Jurkat, Clone E6-1 (cell line): ENCODE data around the gene SPDYE4. TPM values are rescaled to one million over a fixed set of nuclear protein-coding genes. Genes with fewer than 3 reads are reported as not detected.
"Not testable (repeated sequence)": the region's sequence is repeated elsewhere in the genome, so short reads cannot be mapped to it uniquely, and the experiment has no call there.

ENCODE experiments used
- DNase-seq: peaks from one replicate; pipeline ENCODE4 v3.0.0-alpha.2; 2011; ENCODE audit warnings: low read depth, low spot score
- H3K4me3 ChIP-seq: 2 replicates; pipeline ENCODE4 v1.5.1; 2011; ENCODE audit warnings: mild to moderate bottlenecking, low read length, control low read depth, moderate library complexity
- polyA plus RNA-seq: library from polyadenylated mRNA; unstranded; fragments of >200 nt; gene quantifications from one replicate; pipeline ENCODE4 v1.2.1, GENCODE V29; 2012; ENCODE audit warnings: missing spikeins; ENCODE audit not compliant: insufficient read length, insufficient read depth

The SPDYE4 gene
- not detected for polyA plus RNA-seq

DNA sequence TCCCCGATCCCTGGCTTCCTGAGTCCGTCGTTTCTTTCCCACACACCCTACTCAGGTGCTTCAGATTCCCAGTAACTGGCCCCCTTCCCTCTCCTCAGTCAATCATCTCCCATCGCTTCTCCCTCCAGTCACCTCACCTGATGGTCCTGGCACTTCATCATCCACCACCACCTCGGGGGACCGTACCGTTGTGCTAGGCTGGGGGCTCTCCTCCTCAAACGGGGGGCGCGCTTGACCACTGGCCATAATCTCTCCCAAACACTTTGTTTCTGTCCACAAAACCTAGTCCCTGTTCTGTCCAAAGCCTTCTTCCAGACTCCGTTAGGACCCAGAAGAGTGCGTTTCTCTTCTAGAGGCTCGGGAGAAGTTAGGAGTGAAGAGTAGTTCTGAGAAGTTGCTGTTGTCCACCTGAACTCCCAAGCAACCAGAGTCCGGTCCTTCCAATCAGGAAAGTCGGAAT, at the start of gene SPDYE4:
SPDYE4 (minus strand) TSS at position 410 of the 460 bp plus-strand sequence; CDS start at position 246, 164 bp downstream.
- H3K4me3 ChIP-seq: no peak within 1 kb of the TSS
- no peak for DNase-seq

GRCh38 chr17:8806926-8807550, 48.7 kb upstream of the SPDYE4 start:
- DNase-seq: no peak
- no peak overlapping the region for H3K4me3 ChIP-seq

GRCh38 chr17:8806253-8806925, 48.0 kb upstream of the SPDYE4 start:
- no peak for DNase-seq
- no peak overlapping the region for H3K4me3 ChIP-seq

DNA sequence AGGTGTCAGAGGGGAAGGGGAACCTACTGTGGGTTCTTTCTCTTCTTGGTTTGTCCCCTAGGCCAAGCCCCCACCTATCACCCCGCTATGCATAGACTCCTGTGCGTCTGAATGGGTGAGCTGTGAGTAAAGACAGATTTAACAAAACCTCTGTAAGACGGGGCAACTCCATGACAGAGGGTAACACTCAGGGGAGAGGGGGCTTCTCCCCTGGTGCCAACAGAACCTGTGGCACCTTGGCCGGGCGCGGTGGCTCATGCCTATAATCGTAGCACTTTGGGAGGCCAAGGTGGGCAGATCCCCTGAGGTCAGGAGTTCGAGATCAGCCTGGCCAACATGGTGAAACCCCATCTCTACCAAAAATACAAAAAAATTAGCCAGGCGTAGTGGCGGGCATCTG, 47.0 kb upstream of the SPDYE4 start:
- not testable (repeated sequence) for DNase-seq, H3K4me3 ChIP-seq

DNA sequence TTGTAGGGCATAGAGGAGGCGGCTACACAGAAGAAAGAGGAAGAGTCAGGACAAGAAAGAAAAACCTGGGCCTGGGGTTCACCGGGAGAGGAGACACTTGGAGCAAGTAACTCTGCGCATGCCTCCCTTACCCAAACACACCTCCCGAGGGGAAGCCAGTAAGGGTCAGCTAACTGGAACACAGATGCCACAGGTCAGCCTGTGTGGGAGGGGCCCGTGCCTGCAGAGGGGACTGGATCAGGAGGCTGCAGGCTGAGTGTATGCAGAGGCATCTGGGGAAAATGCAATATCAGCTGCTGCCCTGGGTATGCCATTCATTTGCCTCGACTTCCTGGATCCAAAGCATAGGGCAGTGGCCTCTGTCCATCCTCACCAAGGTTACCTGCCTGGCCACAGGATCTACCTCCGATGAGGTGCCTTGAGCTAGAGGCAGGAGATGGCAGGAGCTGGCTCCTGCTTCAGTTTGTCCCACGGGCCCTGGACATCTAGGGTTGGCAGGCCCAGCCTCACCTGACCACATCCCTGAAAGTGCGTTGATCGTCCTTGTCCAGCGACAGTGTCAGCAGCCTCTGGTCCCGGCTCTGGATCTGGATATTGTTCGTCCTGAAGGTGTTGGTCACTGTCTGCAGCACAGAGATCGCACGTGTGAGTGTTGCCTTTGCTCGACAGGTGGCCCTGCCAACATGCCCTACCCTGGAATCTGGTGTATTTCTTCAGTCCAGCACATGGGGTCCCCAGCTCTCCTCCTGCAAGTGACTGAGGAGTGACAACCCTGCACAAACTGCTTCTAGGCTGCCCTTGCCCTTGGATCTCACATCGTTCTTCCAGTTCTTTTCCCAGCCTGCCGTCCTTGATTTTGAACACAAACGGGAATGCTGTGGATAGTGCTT, 45.4 kb upstream of the SPDYE4 start:
- DNase-seq: peak; percentile 32
- no peak overlapping the region for H3K4me3 ChIP-seq

- H3K4me3 ChIP-seq: no peak overlapping the region
- DNase-seq: no peak
Observed at GRCh38 chr17:8801135-8801840, 42.9 kb upstream of the SPDYE4 start.

DNA sequence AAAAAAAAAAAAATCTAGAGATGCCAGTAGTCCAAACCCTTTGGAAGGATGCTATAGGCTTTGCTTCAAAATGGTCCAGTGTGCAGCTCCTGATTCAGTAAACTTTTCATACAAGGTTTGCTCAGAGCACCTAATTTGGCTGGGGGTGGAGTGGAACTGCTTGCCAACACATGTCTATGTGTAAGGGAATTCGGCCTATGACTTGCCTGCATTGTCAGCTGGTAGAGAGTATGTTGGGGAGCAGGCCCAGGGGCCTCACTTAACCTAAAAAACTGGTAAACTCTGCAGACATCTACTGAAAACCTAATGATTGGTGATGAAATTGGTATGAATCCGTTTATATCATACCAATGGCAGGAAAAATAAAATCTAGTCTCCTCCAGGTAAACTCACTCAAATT, 42.3 kb upstream of the SPDYE4 start:
- DNase-seq: no peak
- no peak overlapping the region for H3K4me3 ChIP-seq

- H3K4me3 ChIP-seq: no peak overlapping the region
- no peak for DNase-seq
Observed at GRCh38 chr17:8799570-8800212, 41.3 kb upstream of the SPDYE4 start.

GRCh38 chr17:8798846-8799569, 40.7 kb upstream of the SPDYE4 start, which contains the start of gene MFSD6L:
Gene MFSD6L (minus strand): TSS chr17:8799365. CDS start chr17:8799120, 245 bp downstream.
- no peak within 1 kb of the TSS for H3K4me3 ChIP-seq

DNA sequence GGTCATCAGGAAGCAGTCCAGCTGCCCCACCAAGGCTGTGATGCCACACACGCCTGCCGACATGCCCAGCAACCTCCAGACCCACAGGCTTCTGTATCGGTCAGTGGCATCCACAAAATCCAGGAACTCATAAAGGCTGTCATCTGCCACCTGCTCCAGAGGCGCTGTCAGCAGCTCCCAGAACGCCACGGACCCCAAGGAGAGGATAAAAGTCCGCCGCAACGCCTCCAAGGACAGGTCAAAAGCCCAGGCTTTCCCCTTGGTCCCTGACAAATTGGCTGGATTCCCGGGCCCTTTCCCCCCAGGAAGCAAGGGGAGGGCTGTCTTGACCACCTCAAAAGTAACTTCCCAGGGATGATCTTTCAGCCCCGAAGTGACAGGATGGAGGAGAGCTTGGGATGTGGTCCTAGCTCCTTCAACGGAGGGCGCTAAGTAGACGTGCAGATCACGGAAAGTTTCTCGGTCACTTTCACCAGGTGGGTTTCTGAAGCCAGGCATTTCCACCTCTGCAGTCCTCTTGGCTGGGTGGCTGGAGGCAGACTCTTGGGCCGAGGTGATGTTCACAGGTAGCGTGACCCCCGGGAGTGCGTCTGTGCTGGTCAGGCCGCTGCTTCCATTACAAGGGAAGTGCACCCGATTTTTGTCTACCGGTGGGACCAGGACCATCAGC, 40.0 kb upstream of the SPDYE4 start:
- no peak overlapping the region for H3K4me3 ChIP-seq
- DNase-seq: no peak

More at GRCh38 chr17:8798846-8799569, 40.7 kb upstream of the SPDYE4 start, which contains the start of gene MFSD6L:
- DNase-seq: no peak

- DNase-seq: no peak
- H3K4me3 ChIP-seq: no peak overlapping the region
Observed at GRCh38 chr17:8797621-8798175, 39.4 kb upstream of the SPDYE4 start.

GRCh38 chr17:8794636-8795035, 36.3 kb upstream of the SPDYE4 start:
- no peak overlapping the region for H3K4me3 ChIP-seq
- DNase-seq: no peak

GRCh38 chr17:8793649-8794048, 35.3 kb upstream of the SPDYE4 start:
- DNase-seq: no peak

DNA sequence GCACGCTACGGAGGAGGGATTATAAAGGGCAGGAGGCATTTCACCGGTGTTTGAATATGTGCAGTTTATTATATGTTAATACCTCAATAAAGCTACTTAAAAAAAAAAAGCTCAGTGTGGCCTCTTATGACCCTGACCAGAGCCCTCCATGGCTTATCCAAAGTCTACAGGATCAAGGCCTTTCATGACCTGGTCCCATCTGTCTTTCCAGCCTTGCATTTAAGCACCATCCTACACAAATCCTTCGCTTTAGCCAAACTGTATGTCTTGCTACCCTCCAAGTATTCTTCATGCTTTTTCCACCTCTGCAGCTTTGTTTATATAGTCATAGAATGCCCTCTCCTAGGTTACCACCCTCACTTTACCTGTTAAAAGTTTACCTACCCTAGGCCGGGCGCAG, 34.3 kb upstream of the SPDYE4 start:
- DNase-seq: no peak
- H3K4me3 ChIP-seq: no peak overlapping the region

More at GRCh38 chr17:8793649-8794048, 35.3 kb upstream of the SPDYE4 start:
- no peak overlapping the region for H3K4me3 ChIP-seq

GRCh38 chr17:8791910-8792270, 33.5 kb upstream of the SPDYE4 start:
- no peak overlapping the region for H3K4me3 ChIP-seq
- no peak for DNase-seq

GRCh38 chr17:8791248-8791909, 33.0 kb upstream of the SPDYE4 start:
- DNase-seq: no peak

GRCh38 chr17:8789743-8790142, 31.4 kb upstream of the SPDYE4 start:
- DNase-seq: no peak
- no peak overlapping the region for H3K4me3 ChIP-seq

More at GRCh38 chr17:8791248-8791909, 33.0 kb upstream of the SPDYE4 start:
- no peak overlapping the region for H3K4me3 ChIP-seq
